HG02970 (cell line): ENCODE measurements around the gene TTC12.

Experiments
- ATAC-seq: cut with Tn5 transposase; IDR thresholded peaks from one replicate; pipeline ENCODE4 v1.9.1; 2021; ENCODE audit warnings: mild to moderate bottlenecking, moderate library complexity, moderate number of reproducible peaks; ENCODE audit not compliant: unreplicated experiment, low FRiP score

Gene TTC12

GRCh38 chr11:113365895-113366294, 51.5 kb downstream of the TTC12 start:
- ATAC-seq, result no peak

- no peak for ATAC-seq
Observed at GRCh38 chr11:113369411-113369810, 55.0 kb downstream of the TTC12 start.

- no peak for ATAC-seq
Observed at GRCh38 chr11:113370634-113371033, 56.3 kb downstream of the TTC12 start.

GRCh38 chr11:113372309-113372708, 57.9 kb downstream of the TTC12 start:
- ATAC-seq, result no peak

- ATAC-seq, result no peak
Observed at GRCh38 chr11:113373306-113373705, 58.9 kb downstream of the TTC12 start.

GRCh38 chr11:113373981-113374560, 59.7 kb downstream of the TTC12 start:
- ATAC-seq, result no peak

- ATAC-seq, result no peak
Observed at GRCh38 chr11:113375402-113375801, 61.0 kb downstream of the TTC12 start.

- no peak for ATAC-seq
Observed at GRCh38 chr11:113376156-113376555, 61.8 kb downstream of the TTC12 start.

GRCh38 chr11:113377681-113378412, 63.5 kb downstream of the TTC12 start:
- no peak for ATAC-seq

GRCh38 chr11:113378692-113379091, 64.3 kb downstream of the TTC12 start:
- ATAC-seq, result no peak

- ATAC-seq, result no peak
Observed at GRCh38 chr11:113382121-113382520, 67.7 kb downstream of the TTC12 start.

GRCh38 chr11:113384551-113384950, 70.2 kb downstream of the TTC12 start:
- no peak for ATAC-seq

GRCh38 chr11:113385749-113386148, 71.4 kb downstream of the TTC12 start:
- ATAC-seq, result no peak

- no peak for ATAC-seq
Observed at GRCh38 chr11:113386866-113387265, 72.5 kb downstream of the TTC12 start.

- ATAC-seq, result no peak
Observed at GRCh38 chr11:113387605-113388211, 73.3 kb downstream of the TTC12 start, which contains the start of gene ANKK1. ANKK1 (plus strand) TSS chr11:113387779; CDS start chr11:113387885, 106 bp downstream.

GRCh38 chr11:113389272-113389671, 74.9 kb downstream of the TTC12 start:
- ATAC-seq, result no peak

GRCh38 chr11:113392236-113392921, 78.0 kb downstream of the TTC12 start:
- no peak for ATAC-seq

- ATAC-seq, result no peak
Observed at GRCh38 chr11:113393501-113393985, 79.2 kb downstream of the TTC12 start.

GRCh38 chr11:113394919-113395318, 80.5 kb downstream of the TTC12 start:
- no peak for ATAC-seq

- ATAC-seq, result no peak
Observed at GRCh38 chr11:113395782-113396336, 81.5 kb downstream of the TTC12 start.

- ATAC-seq, result no peak
Observed at GRCh38 chr11:113396690-113397089, 82.3 kb downstream of the TTC12 start.
